ENCODE results near the gene FGD3. TPM values are rescaled to one million over a fixed set of nuclear protein-coding genes. Genes with fewer than 3 reads are reported as not detected.

Gene FGD3
- total and polyA plus RNA-seq, 2 donors (not counting 1 experiment from before 2014, with no cell fraction given), result not detected

GRCh38 chr9:92964607-92965060 lies 17.3 kb downstream of the FGD3 start:
- no peak for DNase-seq (ENCODE audit: low read depth in 2 of 2)
- Histone ChIP-seq H3K27me3 (ENCODE audit: control insufficient read depth, insufficient read depth, low read length) (no peaks in the 10 kb centered on the region), H3K4me2 (ENCODE audit: extremely low read depth, insufficient read depth, low read length) (no peak overlapping the region), H3K27ac (ENCODE audit: insufficient read depth, low read length) (no peak overlapping the region), H3K4me3 (replicated peaks in 1 of 4; ENCODE audit: control extremely low read depth in 1 of 4, insufficient read depth in 1 of 4, low read depth in 3 of 4, low read length in 4 of 4) (no peak overlapping the region), H4K20me1 (ENCODE audit: control insufficient read depth, extremely low read depth, insufficient read depth, low read length) (no peaks in the 10 kb centered on the region), H3K36me3 (ENCODE audit: control insufficient read depth, insufficient read depth, low read length) (no peaks in the 10 kb centered on the region), H3K79me2 (ENCODE audit: control insufficient read depth, insufficient read depth, low read length) (no peaks in the 10 kb centered on the region), H3K9me3 (ENCODE audit: control insufficient read depth, insufficient read depth, low read depth, low read length) (no peaks in the 10 kb centered on the region), H2AFZ (ENCODE audit: low read length) (no peak overlapping the region), H3K9ac (ENCODE audit: insufficient read depth, low read length) (no peak overlapping the region), H3K4me1 (ENCODE audit: control insufficient read depth, extremely low read depth, insufficient read depth, low read length) (no peaks in the 10 kb centered on the region)
- TF ChIP-seq, protein P1, sequence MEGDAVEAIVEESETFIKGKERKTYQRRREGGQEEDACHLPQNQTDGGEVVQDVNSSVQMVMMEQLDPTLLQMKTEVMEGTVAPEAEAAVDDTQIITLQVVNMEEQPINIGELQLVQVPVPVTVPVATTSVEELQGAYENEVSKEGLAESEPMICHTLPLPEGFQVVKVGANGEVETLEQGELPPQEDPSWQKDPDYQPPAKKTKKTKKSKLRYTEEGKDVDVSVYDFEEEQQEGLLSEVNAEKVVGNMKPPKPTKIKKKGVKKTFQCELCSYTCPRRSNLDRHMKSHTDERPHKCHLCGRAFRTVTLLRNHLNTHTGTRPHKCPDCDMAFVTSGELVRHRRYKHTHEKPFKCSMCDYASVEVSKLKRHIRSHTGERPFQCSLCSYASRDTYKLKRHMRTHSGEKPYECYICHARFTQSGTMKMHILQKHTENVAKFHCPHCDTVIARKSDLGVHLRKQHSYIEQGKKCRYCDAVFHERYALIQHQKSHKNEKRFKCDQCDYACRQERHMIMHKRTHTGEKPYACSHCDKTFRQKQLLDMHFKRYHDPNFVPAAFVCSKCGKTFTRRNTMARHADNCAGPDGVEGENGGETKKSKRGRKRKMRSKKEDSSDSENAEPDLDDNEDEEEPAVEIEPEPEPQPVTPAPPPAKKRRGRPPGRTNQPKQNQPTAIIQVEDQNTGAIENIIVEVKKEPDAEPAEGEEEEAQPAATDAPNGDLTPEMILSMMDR (conservative IDR thresholded peaks at IDR 0.05 in 1 of 2, IDR thresholded peaks at IDR 0.05 in 1 of 2; ENCODE audit: low read depth in 1 of 2, low read length in 2 of 2), result no peak
- TF ChIP-seq EZH2 (IDR thresholded peaks at IDR 0.05; ENCODE audit: low read length, missing control alignments), result no peak

GRCh38 chr9:92965061-92965758 lies 17.9 kb downstream of the FGD3 start:
- Histone ChIP-seq H3K4me2 (ENCODE audit: extremely low read depth, insufficient read depth, low read length) (no peak overlapping the region), H3K79me2 (ENCODE audit: control insufficient read depth, insufficient read depth, low read length) (no peaks in the 10 kb centered on the region), H4K20me1 (ENCODE audit: control insufficient read depth, extremely low read depth, insufficient read depth, low read length) (no peaks in the 10 kb centered on the region), H3K9me3 (ENCODE audit: control insufficient read depth, insufficient read depth, low read depth, low read length) (no peaks in the 10 kb centered on the region), H3K4me1 (ENCODE audit: control insufficient read depth, extremely low read depth, insufficient read depth, low read length) (no peaks in the 10 kb centered on the region), H3K36me3 (ENCODE audit: control insufficient read depth, insufficient read depth, low read length) (no peaks in the 10 kb centered on the region), H3K4me3 (replicated peaks in 1 of 4; ENCODE audit: control extremely low read depth in 1 of 4, insufficient read depth in 1 of 4, low read depth in 3 of 4, low read length in 4 of 4) (no peak overlapping the region), H3K9ac (ENCODE audit: insufficient read depth, low read length) (no peak overlapping the region), H2AFZ (ENCODE audit: low read length) (no peak overlapping the region), H3K27ac (ENCODE audit: insufficient read depth, low read length) (no peak overlapping the region), H3K27me3 (ENCODE audit: control insufficient read depth, insufficient read depth, low read length) (no peaks in the 10 kb centered on the region)
- no peak for TF ChIP-seq EZH2 (IDR thresholded peaks at IDR 0.05; ENCODE audit: low read length, missing control alignments)
- TF ChIP-seq, protein P1 (conservative IDR thresholded peaks at IDR 0.05 in 1 of 2, IDR thresholded peaks at IDR 0.05 in 1 of 2; ENCODE audit: low read depth in 1 of 2, low read length in 2 of 2), result no peak
- no peak for DNase-seq (ENCODE audit: low read depth in 2 of 2)

DNA sequence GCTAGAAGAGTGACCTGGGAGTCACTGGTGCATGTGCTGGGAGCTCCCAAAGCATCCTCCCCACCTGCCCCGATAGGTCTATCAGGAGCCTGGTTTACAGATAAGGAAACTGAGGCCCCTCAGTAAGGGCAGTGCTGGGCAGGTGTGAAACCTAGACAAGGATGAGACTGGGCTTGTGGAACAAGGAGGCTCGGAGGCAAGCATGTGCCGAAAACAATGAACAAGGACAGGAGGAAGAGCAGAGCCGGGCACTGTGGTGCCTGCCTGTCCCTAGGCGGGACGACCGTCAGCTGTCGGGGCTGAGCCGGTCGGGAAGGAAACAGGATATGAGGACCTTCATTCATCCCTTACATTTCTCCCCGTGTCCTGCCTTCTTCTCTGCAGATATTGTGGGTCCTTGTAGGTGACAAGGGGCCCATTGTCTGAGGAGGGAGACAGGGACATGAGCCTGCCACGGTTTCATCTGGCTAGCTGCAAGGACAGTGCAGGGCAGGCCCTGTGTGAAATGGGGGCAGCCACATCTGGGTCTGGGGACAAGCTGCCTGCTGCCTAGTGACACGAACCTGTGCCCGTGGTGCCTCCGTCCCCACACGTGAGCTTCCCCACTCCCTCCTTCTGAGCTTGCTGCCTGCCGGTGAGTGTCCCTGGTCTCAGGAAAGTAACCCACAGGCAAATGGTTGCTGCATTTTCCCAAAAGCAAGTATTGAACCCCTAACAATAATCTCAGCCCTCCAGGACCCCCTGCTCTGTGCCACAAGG lies 18.6 kb downstream of the FGD3 start:
- Histone ChIP-seq H3K79me2 (ENCODE audit: control insufficient read depth, insufficient read depth, low read length) (no peaks in the 10 kb centered on the region), H3K27me3 (ENCODE audit: control insufficient read depth, insufficient read depth, low read length) (no peaks in the 10 kb centered on the region), H3K4me3 (replicated peaks in 1 of 4; ENCODE audit: control extremely low read depth in 1 of 4, insufficient read depth in 1 of 4, low read depth in 3 of 4, low read length in 4 of 4) (no peak overlapping the region), H3K4me1 (ENCODE audit: control insufficient read depth, extremely low read depth, insufficient read depth, low read length) (no peaks in the 10 kb centered on the region), H3K27ac (ENCODE audit: insufficient read depth, low read length) (no peak overlapping the region), H3K9me3 (ENCODE audit: control insufficient read depth, insufficient read depth, low read depth, low read length) (no peaks in the 10 kb centered on the region), H3K4me2 (ENCODE audit: extremely low read depth, insufficient read depth, low read length) (no peak overlapping the region), H4K20me1 (ENCODE audit: control insufficient read depth, extremely low read depth, insufficient read depth, low read length) (no peaks in the 10 kb centered on the region), H3K36me3 (ENCODE audit: control insufficient read depth, insufficient read depth, low read length) (no peaks in the 10 kb centered on the region), H3K9ac (ENCODE audit: insufficient read depth, low read length) (no peak overlapping the region), H2AFZ (ENCODE audit: low read length) (no peak overlapping the region)
- no peak for TF ChIP-seq EZH2 (IDR thresholded peaks at IDR 0.05; ENCODE audit: low read length, missing control alignments)
- TF ChIP-seq, protein P1 (conservative IDR thresholded peaks at IDR 0.05 in 1 of 2, IDR thresholded peaks at IDR 0.05 in 1 of 2; ENCODE audit: low read depth in 1 of 2, low read length in 2 of 2), result no peak
- no peak for DNase-seq (ENCODE audit: low read depth in 2 of 2)

Measured in fibroblast of lung (primary cell).